Measurements from ENCODE around the gene ADGRB3. TPM values are rescaled to one million over a fixed set of nuclear protein-coding genes. Genes with fewer than 3 reads are reported as not detected.
"Not testable (repeated sequence)": the region's sequence is repeated elsewhere in the genome, so short reads cannot be mapped to it uniquely, and the experiment has no call there.

ADGRB3 gene
- total and polyA plus RNA-seq, 2 donors (not counting 1 experiment from before 2014, with no cell fraction given) = not detected

GRCh38 chr6:68880050-68880813, 245.2 kb downstream of the ADGRB3 start:
- no peak overlapping the region for H3K4me2 ChIP-seq (replicated peaks; ENCODE audit: low read depth, low read length, poor library complexity, severe bottlenecking)
- H3K4me1 ChIP-seq (ENCODE audit: control insufficient read depth in 2 of 2, insufficient read depth in 2 of 2, low read length in 2 of 2) = no peaks in the 10 kb centered on the region
- H3K27ac Mint-ChIP-seq = no peak overlapping the region
- no peak overlapping the region for H3K9ac ChIP-seq (ENCODE audit: low read length)
- intact Hi-C loops (cut with micrococcal nuclease) = no loop called here
- H3K36me3 ChIP-seq (replicated peaks in 1 of 2; ENCODE audit: control extremely low read depth in 1 of 2, control insufficient read depth in 1 of 2, extremely low read depth in 1 of 2, insufficient read depth in 2 of 2, low read length in 1 of 2) = no peaks in the 10 kb centered on the region
- no peak for ATAC-seq (ENCODE audit: low read depth)
- no peaks in the 10 kb centered on the region for H3K27me3 ChIP-seq (replicated peaks in 1 of 4; ENCODE audit: control extremely low read depth in 1 of 4, control insufficient read depth in 3 of 4, insufficient read depth in 4 of 4, low read length in 3 of 4)
- no peaks in the 10 kb centered on the region for H4K20me1 ChIP-seq (ENCODE audit: control insufficient read depth, insufficient read depth, low read length, poor library complexity, severe bottlenecking)
- H3K27ac ChIP-seq (ENCODE audit: low read length in 2 of 2) = no peak overlapping the region
- no peak for DNase-seq
- no peak overlapping the region for H2AFZ ChIP-seq (ENCODE audit: insufficient read depth, low read depth, low read length, poor library complexity, severe bottlenecking)
- ChIA-PET CTCF (interaction anchor here (0.7 kb wide), 1 partner anchor 769 kb away, joined by 4 read pairs; no protein-coding TSS in a partner anchor), POLR2A (no interaction called here)
- H3K79me2 ChIP-seq (ENCODE audit: control insufficient read depth, insufficient read depth, low read length) = no peaks in the 10 kb centered on the region
- no peaks in the 10 kb centered on the region for H3K9me3 Mint-ChIP-seq (ENCODE audit: insufficient read depth)
- H3K4me1 Mint-ChIP-seq = no peaks in the 10 kb centered on the region
- peaks cover 0 to 3% (median 0%) of the 10 kb centered on the region in 3 donors for H3K9me3 ChIP-seq (ENCODE audit: control extremely low read depth in 1 of 3, control insufficient read depth in 2 of 3, insufficient read depth in 1 of 3, low read length in 2 of 3)
- 92% methylated on average over 3 of the region's 4 CpGs for WGBS (ENCODE audit: insufficient coverage)
- H3K4me3 ChIP-seq (ENCODE audit: control extremely low read depth in 1 of 5, extremely low read depth in 1 of 5, insufficient read depth in 1 of 5, low read depth in 2 of 5, low read length in 4 of 5) = no peak overlapping the region
- H3K4me3 Mint-ChIP-seq = no peak overlapping the region
- TF ChIP-seq CTCF (IDR thresholded peaks at IDR 0.05) = no peak
- no peak for TF ChIP-seq EZH2 (IDR thresholded peaks at IDR 0.05; ENCODE audit: borderline replicate concordance, insufficient read depth, low read depth, low read length, poor library complexity, severe bottlenecking)
- no peaks in the 10 kb centered on the region for H3K27me3 Mint-ChIP-seq

GRCh38 chr6:68883325-68883724, 248.2 kb downstream of the ADGRB3 start:
- H3K9me3 Mint-ChIP-seq (ENCODE audit: insufficient read depth); intact Hi-C loops (cut with micrococcal nuclease); H3K9me3 ChIP-seq (ENCODE audit: control extremely low read depth in 1 of 3, control insufficient read depth in 2 of 3, insufficient read depth in 1 of 3, low read length in 2 of 3); H3K4me2 ChIP-seq (replicated peaks; ENCODE audit: low read depth, low read length, poor library complexity, severe bottlenecking); H3K27ac Mint-ChIP-seq; H3K4me3 ChIP-seq (ENCODE audit: control extremely low read depth in 1 of 5, extremely low read depth in 1 of 5, insufficient read depth in 1 of 5, low read depth in 2 of 5, low read length in 4 of 5); POLR2A ChIA-PET; DNase-seq; H3K4me1 ChIP-seq (ENCODE audit: control insufficient read depth in 2 of 2, insufficient read depth in 2 of 2, low read length in 2 of 2); H3K4me1 Mint-ChIP-seq; H3K36me3 ChIP-seq (replicated peaks in 1 of 2; ENCODE audit: control extremely low read depth in 1 of 2, control insufficient read depth in 1 of 2, extremely low read depth in 1 of 2, insufficient read depth in 2 of 2, low read length in 1 of 2); H4K20me1 ChIP-seq (ENCODE audit: control insufficient read depth, insufficient read depth, low read length, poor library complexity, severe bottlenecking); H3K27ac ChIP-seq (ENCODE audit: low read length in 2 of 2); ATAC-seq (ENCODE audit: low read depth); H3K4me3 Mint-ChIP-seq; H3K79me2 ChIP-seq (ENCODE audit: control insufficient read depth, insufficient read depth, low read length); H3K9ac ChIP-seq (ENCODE audit: low read length); CTCF ChIA-PET; H2AFZ ChIP-seq (ENCODE audit: insufficient read depth, low read depth, low read length, poor library complexity, severe bottlenecking); H3K27me3 ChIP-seq (replicated peaks in 1 of 4; ENCODE audit: control extremely low read depth in 1 of 4, control insufficient read depth in 3 of 4, insufficient read depth in 4 of 4, low read length in 3 of 4); H3K27me3 Mint-ChIP-seq: not testable (repeated sequence)
- WGBS (ENCODE audit: insufficient coverage) = 87% methylated on average over 9 of the region's 9 CpGs
